Activated CD4-positive, CD25-positive, alpha-beta regulatory T cell treated with anti-CD3 and anti-CD28 coated beads, Interleukin-2, amount 50 U/mL, for 16 hours (primary cell): ENCODE measurements around the gene CHST3.

Experiments used
- DNase-seq: peaks from one replicate; pipeline ENCODE4 v3.0.0-alpha.2; 2020; ENCODE audit warnings: low read depth, low spot score

Gene CHST3

DNA sequence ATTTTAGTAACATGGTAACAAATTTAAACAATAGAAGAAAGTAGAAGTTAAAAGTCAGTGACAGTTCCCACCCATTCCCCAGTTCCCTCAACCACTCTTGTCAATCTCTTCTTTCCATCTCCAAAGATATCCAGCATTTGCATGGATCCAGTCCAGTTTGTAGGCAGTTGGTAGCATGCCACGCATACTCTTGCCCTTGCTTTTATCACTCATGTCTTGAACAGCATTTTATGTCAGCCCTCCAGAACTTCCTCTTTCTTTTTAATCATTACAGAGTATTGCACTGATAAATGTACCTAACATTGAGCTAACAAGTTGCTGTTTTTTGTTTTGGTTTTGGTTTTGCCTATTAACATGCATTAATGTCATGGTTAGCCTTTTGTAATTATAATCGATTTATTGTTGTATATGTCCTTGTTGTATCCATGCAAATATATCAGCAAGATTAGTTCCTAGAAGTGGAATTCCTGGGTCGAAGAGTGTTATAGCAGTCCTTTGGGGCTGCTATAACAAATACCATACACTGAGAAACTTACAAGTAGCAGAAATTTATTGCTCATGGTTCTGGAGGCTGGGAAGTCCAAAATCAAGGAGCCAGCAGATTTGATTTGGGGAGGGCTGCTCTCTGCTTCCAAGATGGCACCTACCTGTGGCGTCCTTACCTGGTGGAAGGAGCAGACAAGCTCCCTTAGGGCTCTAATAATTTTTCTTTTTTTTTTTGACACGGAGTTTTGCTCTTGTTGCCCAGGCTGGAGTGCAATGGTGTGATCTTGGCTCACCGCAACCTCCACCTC lies 25.7 kb downstream of the CHST3 start:
- DNase-seq: no peak

DNA sequence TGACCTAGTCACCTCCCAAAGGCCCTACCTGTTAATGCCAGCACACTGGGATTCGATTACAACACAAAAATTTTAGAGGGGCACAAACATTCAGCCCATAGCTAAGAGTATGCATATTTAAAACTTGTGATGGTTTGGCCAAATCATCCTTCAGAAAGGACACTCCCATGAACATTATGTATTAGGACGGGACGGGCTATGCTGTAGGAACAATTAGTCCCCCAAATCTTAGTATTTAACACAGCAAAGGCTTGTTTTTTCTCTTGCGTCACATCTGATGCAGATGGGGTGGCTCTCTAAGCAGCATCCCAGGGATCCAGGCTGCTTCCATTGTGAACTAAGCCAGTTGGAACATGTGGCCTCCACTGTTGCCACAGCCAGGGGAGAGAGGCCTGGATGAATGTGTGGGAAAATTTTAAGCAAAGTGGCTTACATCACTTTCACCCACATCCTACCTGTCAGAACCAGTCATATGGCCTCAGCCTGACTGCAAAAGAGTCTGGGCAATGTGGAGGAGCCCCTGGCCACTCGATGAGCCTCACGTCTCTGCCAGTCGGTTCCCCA lies 26.6 kb downstream of the CHST3 start:
- no peak for DNase-seq

DNA sequence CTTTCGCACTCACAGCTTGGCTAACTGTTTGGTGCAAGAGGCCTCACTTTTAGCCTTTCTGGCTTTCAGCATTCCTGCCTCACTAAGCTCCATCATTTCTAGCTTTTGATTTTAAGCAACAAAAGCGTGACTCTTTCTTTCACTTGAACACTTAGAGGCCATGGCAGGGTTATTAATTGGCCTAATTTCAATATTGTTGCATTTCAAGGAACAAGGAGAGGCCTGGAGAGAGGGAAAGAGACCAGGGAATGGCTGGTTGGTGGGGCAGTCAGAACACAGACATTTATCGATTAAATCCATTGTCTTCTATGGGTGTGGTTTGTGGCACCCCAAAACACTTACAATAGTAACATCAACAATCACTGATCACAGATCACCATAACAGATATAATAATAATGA lies 31.3 kb downstream of the CHST3 start:
- no peak for DNase-seq

DNA sequence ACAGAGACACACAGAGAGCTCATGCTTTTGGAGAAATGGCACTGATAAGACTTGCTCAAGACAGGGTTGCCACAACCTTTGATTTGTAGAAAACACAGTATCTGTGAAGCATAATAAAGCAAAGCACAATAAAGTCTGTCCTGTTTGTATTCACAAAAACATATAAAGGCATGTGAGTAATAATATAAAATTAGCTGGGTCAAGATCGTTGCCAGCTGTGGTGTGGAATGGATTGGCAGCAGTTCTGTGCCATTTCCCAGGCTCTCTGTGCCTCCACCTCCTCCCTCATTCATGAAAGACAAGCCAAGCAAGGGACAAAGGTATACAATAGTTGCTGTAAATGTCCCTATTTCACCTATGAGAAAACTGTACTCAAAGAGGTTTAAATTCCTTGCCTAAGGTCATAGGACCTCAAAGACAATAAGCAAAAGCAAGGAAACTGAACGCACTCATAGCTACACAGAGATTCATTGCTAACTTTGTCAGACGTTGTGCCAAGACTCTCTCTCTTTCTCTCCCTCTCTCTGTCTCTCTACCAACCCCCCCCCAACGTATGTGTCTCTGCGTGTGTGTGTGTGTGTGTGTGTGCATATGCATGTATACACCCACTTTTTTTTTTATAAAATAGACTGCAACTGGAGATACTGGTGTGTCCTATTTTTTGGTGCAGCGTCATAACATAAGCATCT lies 31.8 kb downstream of the CHST3 start:
- DNase-seq: no peak

GRCh38 chr10:71996592-71997371 lies 32.6 kb downstream of the CHST3 start:
- DNase-seq: no peak

GRCh38 chr10:71998119-71998839 lies 34.1 kb downstream of the CHST3 start:
- DNase-seq: no peak

DNA sequence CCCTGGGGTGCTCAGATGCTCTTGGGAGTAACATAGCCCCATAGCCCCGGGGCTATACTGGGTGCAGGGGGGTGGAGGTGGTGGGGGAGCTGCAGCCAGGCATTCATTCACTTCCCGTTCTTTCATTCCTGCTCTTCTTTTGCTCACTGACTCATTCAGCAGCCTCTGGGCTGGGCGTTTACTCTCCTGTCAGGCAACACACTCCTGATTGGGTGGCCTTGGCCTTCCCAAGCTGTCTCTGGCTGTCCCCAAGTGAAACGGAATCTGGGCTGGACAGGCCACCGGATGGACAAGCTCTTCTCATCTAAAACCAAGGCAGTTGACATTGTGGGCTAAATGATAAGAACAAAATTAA lies 34.6 kb downstream of the CHST3 start:
- no peak for DNase-seq

- DNase-seq: no peak
Measured at GRCh38 chr10:71999360-72000072, 35.3 kb downstream of the CHST3 start.

- DNase-seq: no peak
Measured at GRCh38 chr10:72000073-72001032, 36.2 kb downstream of the CHST3 start.

- DNase-seq: no peak
Measured at GRCh38 chr10:72001033-72001395, 36.8 kb downstream of the CHST3 start.

DNA sequence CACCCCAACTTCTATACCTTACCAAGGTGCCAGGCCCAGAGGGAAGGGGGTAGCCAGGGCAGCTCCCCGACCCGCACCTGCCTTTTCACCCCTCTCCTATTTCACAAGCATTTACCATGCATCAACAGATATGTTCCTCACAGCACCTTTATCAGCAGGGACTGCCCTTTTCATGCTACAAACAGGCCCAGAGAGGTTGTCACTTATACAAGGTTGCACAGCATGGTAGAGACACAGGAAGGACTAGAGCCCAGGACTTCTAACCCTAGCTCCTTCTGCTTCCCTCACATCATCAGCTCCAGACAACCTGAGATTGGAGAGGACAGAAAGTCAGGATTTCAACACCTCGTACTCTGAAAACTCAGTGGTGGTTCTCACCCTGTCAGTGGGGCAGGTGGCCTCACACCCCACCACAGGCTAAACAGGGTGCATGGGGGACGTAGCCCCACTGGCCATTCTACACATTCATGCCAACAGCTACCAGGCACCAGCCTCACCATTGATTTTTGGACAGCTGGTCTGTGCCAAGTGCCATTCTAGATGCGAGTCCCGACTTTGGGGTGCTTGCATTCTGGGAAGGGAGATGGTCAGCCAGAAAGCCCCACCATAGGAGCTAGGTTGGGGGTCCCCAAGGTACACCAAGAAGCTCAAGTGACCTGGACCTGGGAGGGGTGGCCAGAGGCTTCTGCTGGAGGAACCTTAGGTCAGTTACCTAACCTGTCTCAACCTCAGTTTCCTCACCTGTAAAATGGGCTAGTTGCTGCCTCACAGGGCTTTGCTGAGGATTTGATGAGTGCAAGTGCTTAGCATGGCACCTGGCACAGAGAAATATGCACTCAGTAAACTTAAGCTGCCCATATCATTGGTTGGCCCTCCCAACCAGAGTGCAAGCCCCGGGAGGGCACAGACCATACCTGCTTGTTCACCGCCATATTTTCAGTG lies 38.4 kb downstream of the CHST3 start:
- DNase-seq: no peak

GRCh38 chr10:72006026-72006425 lies 41.8 kb downstream of the CHST3 start:
- no peak for DNase-seq

GRCh38 chr10:72007246-72007892 lies 43.2 kb downstream of the CHST3 start:
- no peak for DNase-seq

DNA sequence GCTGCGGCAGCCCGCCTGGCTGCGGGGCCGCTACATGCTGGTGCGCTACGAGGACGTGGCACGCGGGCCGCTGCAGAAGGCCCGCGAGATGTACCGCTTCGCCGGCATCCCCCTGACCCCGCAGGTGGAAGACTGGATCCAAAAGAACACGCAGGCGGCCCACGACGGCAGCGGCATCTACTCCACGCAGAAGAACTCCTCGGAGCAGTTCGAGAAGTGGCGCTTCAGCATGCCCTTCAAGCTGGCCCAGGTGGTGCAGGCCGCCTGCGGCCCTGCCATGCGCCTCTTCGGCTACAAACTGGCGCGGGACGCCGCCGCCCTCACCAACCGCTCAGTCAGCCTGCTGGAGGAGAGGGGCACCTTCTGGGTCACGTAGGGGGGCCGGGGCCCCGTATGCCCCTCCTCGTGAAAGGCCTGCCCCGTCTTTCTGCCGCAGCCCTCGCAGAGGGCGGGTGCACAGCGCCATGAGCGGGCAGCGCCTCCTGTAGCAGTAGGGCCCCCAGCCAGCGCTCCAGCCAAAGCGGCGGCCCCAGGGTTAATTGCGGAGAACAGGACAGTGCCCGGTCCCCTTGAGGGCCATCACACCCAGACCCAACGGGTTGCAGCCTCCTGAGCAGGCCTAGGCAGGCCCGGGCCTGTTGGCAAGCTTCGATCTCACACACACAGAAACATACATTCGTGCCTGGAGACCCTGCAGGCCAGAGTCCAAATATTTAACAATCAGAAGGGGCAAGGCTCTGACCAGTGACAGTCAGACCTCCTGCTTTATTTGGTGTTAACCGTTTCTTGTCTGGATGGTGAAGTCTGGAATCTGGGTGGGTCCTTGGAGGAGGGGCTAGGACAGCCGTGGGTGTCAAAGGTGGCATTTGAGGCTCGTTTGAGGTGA lies 44.1 kb downstream of the CHST3 start:
- DNase-seq: no peak

GRCh38 chr10:72009051-72009424 lies 44.8 kb downstream of the CHST3 start:
- DNase-seq: no peak

GRCh38 chr10:72009425-72010081 lies 45.4 kb downstream of the CHST3 start:
- DNase-seq: no peak
